Measurements from ENCODE around the gene FAM131C. TPM values are rescaled to one million over a fixed set of nuclear protein-coding genes. Genes with fewer than 3 reads are reported as not detected.

The FAM131C gene
- polyA plus RNA-seq, 1 donor (not counting 4 experiments of a cell fraction or from before 2014, with no cell fraction given) = 0.31 TPM

DNA sequence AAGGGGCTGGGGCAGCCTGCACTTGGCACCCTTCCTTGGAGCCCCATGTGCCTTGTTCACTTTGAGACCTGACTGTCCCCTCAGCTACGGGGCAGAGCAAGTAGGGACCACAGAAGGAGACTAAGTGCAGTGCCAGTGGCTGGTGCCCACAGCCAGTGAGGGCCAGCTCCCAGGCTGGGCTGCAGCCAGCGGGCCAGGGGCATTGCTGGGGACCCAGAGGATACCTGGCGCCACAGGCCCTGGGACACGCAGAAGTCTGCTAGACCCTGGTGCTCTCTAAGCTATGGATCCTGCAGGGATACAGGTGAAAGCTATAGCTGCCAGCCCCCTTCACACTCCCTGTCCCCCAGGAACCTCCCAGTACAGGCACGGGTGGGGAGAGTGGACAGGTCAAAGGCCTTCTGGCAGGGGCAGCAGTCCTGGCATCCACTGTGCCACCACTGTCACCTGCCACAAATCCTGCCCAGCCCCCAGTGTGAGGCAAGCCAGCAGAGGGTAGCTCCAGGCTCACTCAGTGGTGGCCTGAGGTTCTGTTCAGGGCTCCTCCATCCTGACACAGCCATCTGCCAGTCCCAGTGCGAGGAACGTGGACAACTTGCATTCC is 50.3 kb downstream of the FAM131C start:
- DNase-seq (ENCODE audit: low read depth, low spot score) = no peak
- no peak overlapping the region for H3K9ac ChIP-seq (ENCODE audit: control insufficient read depth, extremely low read depth, insufficient read depth, low read length)
- H3K27me3 ChIP-seq (ENCODE audit: control insufficient read depth, extremely low read depth, insufficient read depth, low read length) = peaks cover 6% of the 10 kb centered on the region
- dilution Hi-C loops (cut with MboI; ENCODE audit: extremely low pct_ligation_motif_present, low sequenced_read_pairs) = no loop called here
- no peak overlapping the region for H3K27ac ChIP-seq (ENCODE audit: control insufficient read depth, insufficient read depth, low read length)
- H3K79me2 ChIP-seq (ENCODE audit: control insufficient read depth, insufficient read depth, low read length) = no peaks in the 10 kb centered on the region
- H4K20me1 ChIP-seq (ENCODE audit: control insufficient read depth, extremely low read depth, insufficient read depth, low read length) = peaks cover 4% of the 10 kb centered on the region
- no peaks in the 10 kb centered on the region for H3K36me3 ChIP-seq (ENCODE audit: control insufficient read depth in 2 of 2, extremely low read depth in 1 of 2, insufficient read depth in 2 of 2, low read length in 2 of 2)
- H3K4me1 ChIP-seq (ENCODE audit: control insufficient read depth, extremely low read depth, insufficient read depth, low read length) = no peaks in the 10 kb centered on the region
- TF ChIP-seq EZH2 (IDR thresholded peaks at IDR 0.05; ENCODE audit: low read length) = no peak
- TF ChIP-seq, protein P1, sequence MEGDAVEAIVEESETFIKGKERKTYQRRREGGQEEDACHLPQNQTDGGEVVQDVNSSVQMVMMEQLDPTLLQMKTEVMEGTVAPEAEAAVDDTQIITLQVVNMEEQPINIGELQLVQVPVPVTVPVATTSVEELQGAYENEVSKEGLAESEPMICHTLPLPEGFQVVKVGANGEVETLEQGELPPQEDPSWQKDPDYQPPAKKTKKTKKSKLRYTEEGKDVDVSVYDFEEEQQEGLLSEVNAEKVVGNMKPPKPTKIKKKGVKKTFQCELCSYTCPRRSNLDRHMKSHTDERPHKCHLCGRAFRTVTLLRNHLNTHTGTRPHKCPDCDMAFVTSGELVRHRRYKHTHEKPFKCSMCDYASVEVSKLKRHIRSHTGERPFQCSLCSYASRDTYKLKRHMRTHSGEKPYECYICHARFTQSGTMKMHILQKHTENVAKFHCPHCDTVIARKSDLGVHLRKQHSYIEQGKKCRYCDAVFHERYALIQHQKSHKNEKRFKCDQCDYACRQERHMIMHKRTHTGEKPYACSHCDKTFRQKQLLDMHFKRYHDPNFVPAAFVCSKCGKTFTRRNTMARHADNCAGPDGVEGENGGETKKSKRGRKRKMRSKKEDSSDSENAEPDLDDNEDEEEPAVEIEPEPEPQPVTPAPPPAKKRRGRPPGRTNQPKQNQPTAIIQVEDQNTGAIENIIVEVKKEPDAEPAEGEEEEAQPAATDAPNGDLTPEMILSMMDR (optimal IDR thresholded peaks at IDR 0.05 in 1 of 3, IDR thresholded peaks at IDR 0.05 in 1 of 3, conservative IDR thresholded peaks at IDR 0.05 in 1 of 3; ENCODE audit: extremely low read depth in 1 of 3, insufficient read depth in 2 of 3, low read length in 3 of 3) = no peak
- no peak overlapping the region for H3K4me3 ChIP-seq (ENCODE audit: control insufficient read depth in 2 of 3, extremely low read depth in 1 of 3, insufficient read depth in 2 of 3, low read depth in 1 of 3, low read length in 3 of 3)
- no peak overlapping the region for H3K4me2 ChIP-seq (ENCODE audit: control insufficient read depth, extremely low read depth, insufficient read depth, low read depth, low read length)
- FAIRE-seq = no peak
- no peak overlapping the region for H2AFZ ChIP-seq (ENCODE audit: control insufficient read depth, low read length)
- no peaks in the 10 kb centered on the region for H3K9me3 ChIP-seq (ENCODE audit: control insufficient read depth, low read depth, low read length)
- H3K9me1 ChIP-seq (ENCODE audit: control insufficient read depth, extremely low read depth, insufficient read depth, low read length) = no peaks in the 10 kb centered on the region

GRCh38 chr1:16022393-16022792 is 51.1 kb downstream of the FAM131C start:
- H3K4me1 ChIP-seq (ENCODE audit: control insufficient read depth, extremely low read depth, insufficient read depth, low read length) = peaks cover 2% of the 10 kb centered on the region
- no peak overlapping the region for H3K9ac ChIP-seq (ENCODE audit: control insufficient read depth, extremely low read depth, insufficient read depth, low read length)
- no peak overlapping the region for H3K27ac ChIP-seq (ENCODE audit: control insufficient read depth, insufficient read depth, low read length)
- H3K36me3 ChIP-seq (ENCODE audit: control insufficient read depth in 2 of 2, extremely low read depth in 1 of 2, insufficient read depth in 2 of 2, low read length in 2 of 2) = no peaks in the 10 kb centered on the region
- dilution Hi-C loops (cut with MboI; ENCODE audit: extremely low pct_ligation_motif_present, low sequenced_read_pairs) = no loop called here
- TF ChIP-seq, protein P1 (optimal IDR thresholded peaks at IDR 0.05 in 1 of 3, IDR thresholded peaks at IDR 0.05 in 1 of 3, conservative IDR thresholded peaks at IDR 0.05 in 1 of 3; ENCODE audit: extremely low read depth in 1 of 3, insufficient read depth in 2 of 3, low read length in 3 of 3) = no peak
- H3K9me1 ChIP-seq (ENCODE audit: control insufficient read depth, extremely low read depth, insufficient read depth, low read length) = no peaks in the 10 kb centered on the region
- no peak overlapping the region for H3K4me2 ChIP-seq (ENCODE audit: control insufficient read depth, extremely low read depth, insufficient read depth, low read depth, low read length)
- FAIRE-seq = no peak
- peaks cover 5% of the 10 kb centered on the region for H4K20me1 ChIP-seq (ENCODE audit: control insufficient read depth, extremely low read depth, insufficient read depth, low read length)
- no peak overlapping the region for H3K4me3 ChIP-seq (ENCODE audit: control insufficient read depth in 2 of 3, extremely low read depth in 1 of 3, insufficient read depth in 2 of 3, low read depth in 1 of 3, low read length in 3 of 3)
- H3K9me3 ChIP-seq (ENCODE audit: control insufficient read depth, low read depth, low read length) = no peaks in the 10 kb centered on the region
- no peak overlapping the region for H2AFZ ChIP-seq (ENCODE audit: control insufficient read depth, low read length)
- no peaks in the 10 kb centered on the region for H3K79me2 ChIP-seq (ENCODE audit: control insufficient read depth, insufficient read depth, low read length)
- no peak for DNase-seq (ENCODE audit: low read depth, low spot score)
- H3K27me3 ChIP-seq (ENCODE audit: control insufficient read depth, extremely low read depth, insufficient read depth, low read length) = peaks cover 5% of the 10 kb centered on the region
